Activated CD4-positive, CD25-positive, alpha-beta regulatory T cell (primary cell): ENCODE results near the gene IFT122.
"Not testable (repeated sequence)": the region's sequence is repeated elsewhere in the genome, so short reads cannot be mapped to it uniquely, and the experiment has no call there.

Experiments used
- DNase-seq, 4 experiments: peaks; one replicate each; lab custom pipeline; 2025; lab: John Stamatoyannopoulos, UW

The IFT122 gene

DNA sequence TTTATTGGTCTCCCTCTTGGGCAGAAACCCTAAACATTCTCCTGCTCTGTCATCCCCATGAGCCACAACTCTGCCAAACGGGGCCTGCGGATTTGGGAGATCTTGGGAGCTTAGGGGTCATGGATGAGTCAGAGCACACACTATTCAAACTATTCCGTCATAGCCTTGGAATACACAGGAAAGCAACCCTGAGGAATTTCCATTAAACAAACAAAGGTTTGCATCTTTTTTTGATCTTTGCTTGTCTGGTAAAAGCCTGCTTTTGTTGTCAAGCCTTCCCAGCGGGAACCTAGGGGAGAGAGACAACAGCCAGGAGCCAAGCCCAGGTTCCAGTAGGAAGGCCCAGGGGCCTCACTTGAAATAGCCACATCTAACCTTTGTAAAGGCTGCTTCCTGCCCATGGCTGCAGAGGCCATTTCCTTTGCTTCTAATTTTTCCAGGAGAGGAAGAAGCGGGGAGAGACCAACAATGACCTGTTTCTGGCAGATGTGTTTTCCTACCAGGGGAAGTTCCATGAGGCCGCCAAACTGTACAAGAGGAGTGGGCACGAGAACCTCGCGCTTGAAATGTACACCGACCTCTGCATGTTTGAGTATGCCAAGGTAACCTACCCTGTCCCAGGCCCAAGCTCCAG lies 55.1 kb downstream of the IFT122 start:
- not testable (repeated sequence) for DNase-seq

DNA sequence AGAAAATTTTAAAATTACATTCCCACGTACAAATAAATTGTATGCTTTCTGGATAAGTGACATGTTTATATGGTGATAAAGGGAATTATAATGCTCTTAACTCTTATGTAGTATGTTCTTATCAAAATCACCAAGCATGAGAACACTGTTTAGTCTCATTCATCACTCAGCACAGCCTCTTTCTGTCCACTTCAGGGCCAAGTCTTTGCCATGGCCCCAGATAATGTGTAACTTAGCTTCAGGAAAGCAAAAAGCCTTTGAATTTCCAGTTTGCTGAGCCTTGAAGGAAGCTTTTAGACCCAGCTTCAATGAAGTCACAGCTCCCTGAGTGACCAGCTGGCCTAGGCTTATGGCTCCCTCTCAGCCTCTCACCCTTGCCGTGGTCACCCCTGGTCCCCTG lies 57.9 kb downstream of the IFT122 start:
- DNase-seq: not testable (repeated sequence)

GRCh38 chr3:129498603-129499488 lies 58.8 kb downstream of the IFT122 start:
- DNase-seq: not testable (repeated sequence)

GRCh38 chr3:129499604-129500333 lies 59.7 kb downstream of the IFT122 start:
- DNase-seq: not testable (repeated sequence)

- no peak for DNase-seq
Measured at GRCh38 chr3:129500334-129500658, 60.3 kb downstream of the IFT122 start.

DNA sequence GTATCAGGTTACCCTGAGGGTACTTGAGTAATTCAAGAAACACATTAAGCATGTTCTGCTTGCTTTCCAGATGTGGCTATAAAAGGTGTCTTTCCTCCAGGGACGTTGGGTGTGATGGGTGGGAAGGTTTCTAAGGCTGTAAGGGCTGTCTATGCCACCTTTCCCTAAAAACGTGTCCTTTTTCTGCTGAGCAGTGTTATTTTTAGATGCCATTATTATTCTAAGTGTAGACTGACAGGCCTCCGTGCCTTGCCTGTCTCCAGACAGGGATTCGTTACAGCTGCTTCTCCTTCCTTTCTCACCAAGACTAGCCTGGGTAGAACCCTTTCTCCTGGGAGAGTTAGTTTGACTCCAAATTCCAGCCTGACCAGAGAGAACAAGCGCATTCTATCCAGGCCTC lies 61.6 kb downstream of the IFT122 start:
- DNase-seq: no peak

DNA sequence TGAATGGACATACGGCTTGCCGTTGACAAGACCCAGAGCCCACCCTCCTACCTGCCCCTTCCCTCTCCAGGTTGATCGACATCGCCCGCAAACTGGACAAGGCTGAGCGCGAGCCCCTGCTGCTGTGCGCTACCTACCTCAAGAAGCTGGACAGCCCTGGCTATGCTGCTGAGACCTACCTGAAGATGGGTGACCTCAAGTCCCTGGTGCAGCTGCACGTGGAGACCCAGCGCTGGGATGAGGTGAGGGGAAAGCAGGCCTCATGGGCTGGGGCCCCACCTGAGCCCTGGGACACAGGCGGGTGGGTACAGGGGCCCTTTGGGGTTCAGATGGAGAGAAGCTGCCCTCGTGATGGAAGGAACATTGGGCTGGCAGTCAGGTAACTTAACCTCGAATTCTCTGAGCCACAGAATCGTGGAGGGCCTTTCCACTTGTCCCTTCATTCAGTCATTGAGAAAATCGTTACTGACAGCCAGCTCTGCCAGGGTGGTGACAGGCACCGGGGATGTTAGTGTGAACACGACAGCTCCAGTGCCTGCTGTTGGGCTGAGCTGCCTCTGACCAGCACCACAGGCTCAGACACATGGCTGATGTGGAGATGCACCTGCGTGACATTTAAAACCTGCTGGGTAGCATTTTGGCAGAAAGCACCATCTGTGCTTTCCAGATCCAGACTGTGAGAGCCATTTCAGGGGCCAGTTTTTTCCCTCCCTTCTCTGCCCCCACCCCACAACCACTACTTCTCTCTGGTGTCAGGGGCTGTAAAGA lies 62.8 kb downstream of the IFT122 start:
- DNase-seq: no peak

DNA sequence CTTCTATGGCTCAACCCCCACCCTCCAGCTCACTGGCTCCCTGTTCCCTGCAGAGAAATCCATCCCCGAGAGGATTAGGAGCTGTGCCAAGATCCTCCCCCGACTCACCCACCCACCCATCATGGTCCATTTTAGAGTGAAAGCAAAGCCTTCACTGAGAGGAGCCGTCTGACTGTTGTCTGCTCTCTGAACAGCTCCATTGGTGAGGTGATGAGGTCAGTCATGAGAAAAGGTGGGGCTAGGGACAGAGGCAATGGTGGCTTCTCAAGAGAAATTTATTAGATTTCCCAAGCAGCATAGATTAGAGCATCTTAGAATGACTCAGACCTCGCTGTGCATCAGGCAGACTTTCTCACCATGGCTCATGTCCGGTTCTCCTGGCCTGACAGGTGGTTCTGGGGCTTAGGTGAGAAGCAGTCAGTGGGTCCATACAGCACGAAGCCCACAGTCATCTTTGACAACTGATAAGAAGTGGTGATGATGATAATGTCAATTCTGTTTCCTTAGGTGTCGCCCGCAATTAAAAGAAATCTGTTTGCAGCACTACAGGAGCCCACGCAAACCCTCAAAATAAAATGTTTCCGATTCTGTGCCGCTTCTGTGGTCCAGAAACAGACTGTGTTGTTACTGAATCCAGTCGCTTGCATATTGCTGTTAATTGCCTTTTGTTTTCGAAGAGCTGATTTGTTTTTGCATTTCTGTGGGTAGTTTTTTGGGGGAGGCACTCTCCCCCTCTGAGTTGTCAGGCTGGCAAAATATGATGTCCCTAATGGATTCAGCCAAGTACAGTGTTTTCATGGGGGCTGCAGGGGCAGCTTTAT lies 63.7 kb downstream of the IFT122 start:
- DNase-seq: no peak

DNA sequence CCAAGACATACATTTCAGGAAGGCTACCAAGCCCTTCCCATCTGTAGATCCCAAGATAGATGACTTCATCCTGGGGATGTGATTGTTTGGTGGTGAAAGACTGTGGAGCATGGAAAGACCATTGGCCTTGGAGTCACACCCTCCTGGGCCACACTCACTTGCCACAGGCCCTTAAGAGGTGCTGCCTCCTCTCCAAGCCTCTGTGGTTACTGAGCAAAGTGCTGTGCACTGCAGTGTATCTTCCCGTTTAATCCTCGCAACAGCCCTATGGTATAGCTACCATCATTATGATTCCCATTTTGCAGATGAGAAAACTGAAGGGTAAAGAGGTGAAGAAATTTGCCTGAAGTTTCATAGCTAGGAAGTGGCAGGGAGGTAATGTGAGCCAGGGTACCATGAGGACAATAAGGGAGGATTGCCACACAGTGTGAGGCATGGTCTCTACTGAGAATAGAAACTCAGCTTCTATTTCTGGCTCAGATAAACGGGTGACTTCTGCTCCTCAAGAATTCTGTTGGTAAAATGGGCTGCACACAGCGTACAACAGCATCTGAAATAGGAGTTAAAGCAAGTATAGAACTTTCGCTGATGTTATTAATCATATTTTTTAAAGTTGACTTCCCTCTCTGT lies 64.6 kb downstream of the IFT122 start:
- DNase-seq: no peak

- DNase-seq: no peak
Measured at GRCh38 chr3:129505341-129505740, 65.3 kb downstream of the IFT122 start.

DNA sequence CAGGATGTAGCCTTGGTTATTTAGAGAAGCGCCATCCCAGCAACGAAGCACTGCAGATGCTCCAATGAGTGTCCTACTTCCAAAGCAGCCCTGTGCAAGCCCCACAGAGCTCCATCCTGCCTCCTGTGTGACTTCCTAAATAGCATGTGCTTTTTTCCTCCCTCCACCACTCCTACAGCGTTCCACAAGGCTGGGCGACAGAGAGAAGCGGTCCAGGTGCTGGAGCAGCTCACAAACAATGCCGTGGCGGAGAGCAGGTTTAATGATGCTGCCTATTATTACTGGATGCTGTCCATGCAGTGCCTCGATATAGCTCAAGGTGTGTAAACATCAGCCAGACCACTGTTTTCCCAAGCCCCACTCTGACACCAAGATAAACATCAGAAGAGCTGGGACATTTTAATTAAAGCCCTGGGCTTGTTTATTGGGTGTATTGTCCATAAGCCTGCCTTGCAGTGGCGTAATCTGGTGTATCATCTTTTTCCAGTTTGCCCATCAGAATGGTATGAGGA lies 66.3 kb downstream of the IFT122 start:
- no peak for DNase-seq

DNA sequence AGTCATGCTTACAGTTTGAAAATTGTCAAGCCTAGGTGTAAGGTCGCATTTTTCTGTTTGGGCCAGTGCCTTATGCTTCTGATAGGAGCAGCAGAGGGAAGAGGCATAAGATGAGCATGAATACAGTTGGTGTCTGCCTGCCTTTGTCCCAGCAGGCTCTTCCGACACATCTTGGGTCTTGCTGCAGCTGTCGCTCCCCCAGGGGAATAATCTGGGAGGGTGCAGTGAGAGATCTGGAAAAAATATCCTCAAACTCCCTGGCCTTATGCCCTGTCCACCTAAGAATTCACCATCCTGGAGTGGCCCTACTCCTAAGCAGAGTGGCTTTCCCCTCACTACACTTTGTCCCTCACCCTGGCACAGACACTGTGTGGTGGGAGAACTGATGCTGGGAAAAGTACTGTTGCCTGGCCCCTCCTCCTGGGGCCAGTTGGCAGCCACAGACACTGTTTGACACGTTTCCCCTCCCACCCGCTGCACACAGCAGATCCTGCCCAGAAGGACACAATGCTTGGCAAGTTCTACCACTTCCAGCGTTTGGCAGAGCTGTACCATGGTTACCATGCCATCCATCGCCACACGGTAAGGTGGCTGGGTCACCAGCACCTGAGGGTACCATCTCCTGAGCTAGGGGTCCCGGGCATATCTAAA lies 67.3 kb downstream of the IFT122 start:
- no peak for DNase-seq

GRCh38 chr3:129512595-129512994 lies 72.6 kb downstream of the IFT122 start:
- no peak for DNase-seq

DNA sequence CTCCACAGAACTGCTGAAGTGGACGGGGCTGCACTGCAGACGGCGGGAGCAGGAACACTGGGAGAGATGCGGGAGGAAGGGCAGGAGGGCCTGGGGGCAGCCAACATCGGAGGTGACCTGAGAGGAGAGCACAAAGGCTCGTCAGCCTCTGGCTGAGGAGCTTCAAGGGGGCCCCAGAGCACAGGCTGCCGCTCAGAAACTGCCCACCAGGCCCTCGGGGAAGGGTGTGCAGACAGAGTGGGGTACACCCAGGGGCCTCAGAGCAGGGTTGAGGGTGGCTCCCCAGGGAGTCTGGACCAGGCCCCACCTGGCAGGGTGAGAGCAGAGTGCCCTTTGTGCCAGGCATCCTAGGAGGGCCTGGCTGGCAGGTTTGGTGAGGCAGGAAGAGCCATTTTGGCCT lies 73.7 kb downstream of the IFT122 start:
- DNase-seq: no peak

DNA sequence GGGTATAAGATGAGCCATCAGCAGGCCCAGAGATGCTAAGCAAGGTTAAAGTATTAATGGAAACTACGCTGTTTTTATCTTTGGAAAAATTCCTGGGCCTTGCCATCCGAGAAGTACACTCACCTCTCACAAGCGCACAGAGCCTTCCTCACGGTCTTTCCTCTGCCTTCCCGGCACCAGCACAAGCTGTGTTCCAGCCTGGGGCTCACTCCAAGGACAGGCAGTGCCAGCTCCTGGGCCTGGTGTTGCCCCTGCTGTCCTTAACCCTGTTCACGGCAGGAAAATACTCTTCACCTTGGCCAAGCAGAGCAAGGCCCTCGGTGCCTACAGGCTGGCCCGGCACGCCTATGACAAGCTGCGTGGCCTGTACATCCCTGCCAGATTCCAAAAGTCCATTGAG lies 74.1 kb downstream of the IFT122 start:
- no peak for DNase-seq

DNA sequence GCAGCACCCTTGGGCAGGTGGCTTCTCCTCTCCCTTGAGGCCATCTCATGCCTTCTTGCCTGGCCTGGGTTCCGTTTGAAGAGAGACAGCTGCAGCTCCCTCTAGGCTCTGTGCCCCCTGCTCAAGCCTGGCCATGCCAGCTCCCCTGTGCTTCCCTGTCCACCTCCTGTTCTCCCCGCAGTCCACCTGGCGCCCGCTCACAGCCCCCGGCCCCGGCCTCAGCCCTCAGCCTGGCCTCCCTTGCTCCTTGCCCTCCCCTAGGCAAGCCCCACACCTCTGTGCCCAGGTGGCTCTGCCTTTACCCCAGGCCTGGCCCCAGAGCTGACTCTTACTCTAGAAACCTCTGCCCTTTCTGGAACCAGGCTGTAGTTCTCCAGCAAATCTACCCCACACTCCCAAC lies 74.5 kb downstream of the IFT122 start:
- DNase-seq: no peak

DNA sequence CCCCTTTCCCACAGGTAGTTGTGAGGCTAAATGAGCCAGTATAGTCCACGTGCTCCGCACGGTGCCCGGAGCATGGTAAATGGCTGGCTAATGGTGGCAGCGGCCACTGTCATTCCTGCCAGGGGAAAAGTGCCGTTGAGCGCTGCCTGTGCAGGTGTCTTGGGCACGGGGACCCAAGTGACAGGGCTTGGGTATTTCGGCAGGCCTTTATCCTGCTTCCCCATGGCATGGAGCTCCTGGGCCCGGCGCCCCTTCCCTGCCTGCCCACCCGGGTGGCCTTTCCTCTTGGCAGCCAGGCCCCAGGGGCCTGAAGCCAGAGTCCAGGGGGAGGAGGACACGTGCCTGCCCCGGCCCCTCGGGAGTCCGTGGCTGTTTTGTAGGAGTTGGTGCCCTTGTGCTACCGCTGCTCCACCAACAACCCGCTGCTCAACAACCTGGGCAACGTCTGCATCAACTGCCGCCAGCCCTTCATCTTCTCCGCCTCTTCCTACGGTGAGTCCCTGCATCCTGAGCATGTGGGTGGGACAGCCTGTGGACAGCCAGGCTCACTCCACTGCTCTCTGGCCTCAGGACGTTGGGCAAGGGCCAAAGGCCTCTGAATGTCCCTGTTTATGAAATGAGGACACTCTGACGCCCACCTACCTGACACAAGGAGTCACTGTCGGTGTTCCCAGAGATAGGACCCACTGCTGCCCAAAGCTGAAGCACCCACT lies 75.2 kb downstream of the IFT122 start:
- not testable (repeated sequence) for DNase-seq

DNA sequence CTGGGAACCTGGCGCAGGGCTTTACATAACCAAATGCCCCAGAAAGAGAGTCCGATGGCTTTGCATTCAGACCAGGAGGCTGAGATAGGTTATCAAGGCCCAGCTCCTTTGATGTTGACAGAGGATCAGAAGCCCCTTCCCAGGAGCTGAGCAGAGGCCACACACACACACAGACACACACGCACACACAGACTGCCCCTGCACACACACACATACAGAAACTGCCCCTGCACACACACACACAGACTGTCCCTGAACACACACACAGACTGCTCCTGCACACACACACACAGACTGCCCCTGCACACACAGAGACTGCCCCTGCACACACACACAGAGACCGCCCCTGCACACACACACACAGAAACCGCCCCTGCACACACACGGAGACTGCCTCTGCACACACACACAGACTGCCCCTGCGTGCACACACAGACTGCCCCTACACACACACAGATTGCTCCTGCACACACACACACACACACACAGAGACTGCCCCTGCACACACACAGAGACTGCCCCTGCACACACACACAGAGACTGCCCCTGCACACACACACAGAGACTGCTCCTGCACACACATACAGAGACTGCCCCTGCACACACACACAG lies 75.9 kb downstream of the IFT122 start:
- DNase-seq: not testable (repeated sequence)

- DNase-seq: no peak
Measured at GRCh38 chr3:129517516-129517915, 77.5 kb downstream of the IFT122 start.
